DMS79 treated with DMSO at 0.1 percent for 48 hours (cell line): ENCODE results near the gene SIN3B.
"Not testable (repeated sequence)": the region's sequence is repeated elsewhere in the genome, so short reads cannot be mapped to it uniquely, and the experiment has no call there.

Experiments
- DNase-seq: peaks from one replicate; lab custom pipeline; 2025; lab: John Stamatoyannopoulos, UW

The SIN3B gene

DNA sequence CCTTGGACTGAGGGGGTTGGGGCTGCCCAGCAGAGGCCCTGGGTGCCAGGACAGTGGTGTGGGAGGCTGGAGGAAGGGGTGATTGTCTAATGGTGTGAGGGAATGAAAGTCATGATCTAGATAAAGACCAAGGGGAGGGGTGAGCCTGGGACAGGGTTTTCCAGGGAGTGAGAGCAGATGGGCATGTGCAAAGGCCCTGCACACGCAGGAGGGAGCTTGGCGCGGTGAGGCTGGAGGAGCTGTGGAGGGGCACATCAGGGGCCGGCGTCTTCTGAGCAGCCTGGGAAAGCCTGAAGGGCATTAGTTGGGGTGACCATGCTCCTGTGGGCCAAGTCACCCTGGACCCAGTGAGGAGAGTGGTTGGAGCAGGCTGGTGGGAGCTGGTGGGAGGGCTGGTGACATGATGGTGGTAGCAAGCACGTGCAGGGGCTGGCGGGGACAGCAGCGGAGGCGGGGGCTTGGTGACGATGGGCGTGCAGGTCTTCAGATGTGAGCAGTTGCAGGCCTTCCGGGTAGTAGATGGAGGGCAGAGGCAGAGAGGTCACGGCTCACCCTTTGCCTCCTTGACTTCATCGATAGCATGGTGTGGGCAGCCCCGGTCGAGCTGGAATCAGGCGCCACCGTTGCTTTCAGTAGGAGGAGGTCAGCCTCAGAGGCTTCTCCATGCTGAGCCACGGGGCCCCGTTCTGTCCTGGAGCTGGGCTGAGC, 39.4 kb downstream of the SIN3B start:
- DNase-seq = no peak

DNA sequence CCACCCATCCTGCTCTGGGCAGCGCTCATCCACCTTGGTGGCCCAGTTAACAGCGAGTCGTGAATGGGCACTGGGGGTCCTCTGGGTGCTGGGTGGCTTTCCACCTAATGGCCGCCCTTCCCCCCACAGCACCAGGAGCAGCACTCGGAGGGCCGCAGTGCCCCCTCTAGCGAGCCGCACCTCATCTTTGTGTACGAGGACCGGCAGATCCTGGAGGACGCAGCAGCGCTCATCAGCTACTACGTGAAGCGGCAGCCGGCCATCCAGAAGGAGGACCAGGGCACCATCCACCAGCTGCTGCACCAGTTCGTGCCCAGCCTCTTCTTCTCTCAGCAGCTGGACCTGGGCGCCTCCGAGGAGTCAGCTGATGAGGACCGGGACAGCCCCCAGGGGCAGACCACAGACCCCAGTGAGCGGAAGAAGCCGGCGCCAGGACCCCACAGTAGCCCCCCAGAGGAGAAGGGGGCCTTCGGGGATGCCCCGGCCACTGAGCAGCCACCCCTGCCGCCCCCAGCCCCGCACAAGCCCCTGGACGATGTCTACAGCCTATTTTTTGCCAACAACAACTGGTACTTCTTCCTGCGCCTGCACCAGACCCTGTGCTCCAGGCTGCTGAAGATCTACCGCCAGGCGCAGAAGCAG, 40.3 kb downstream of the SIN3B start:
- DNase-seq = no peak

DNA sequence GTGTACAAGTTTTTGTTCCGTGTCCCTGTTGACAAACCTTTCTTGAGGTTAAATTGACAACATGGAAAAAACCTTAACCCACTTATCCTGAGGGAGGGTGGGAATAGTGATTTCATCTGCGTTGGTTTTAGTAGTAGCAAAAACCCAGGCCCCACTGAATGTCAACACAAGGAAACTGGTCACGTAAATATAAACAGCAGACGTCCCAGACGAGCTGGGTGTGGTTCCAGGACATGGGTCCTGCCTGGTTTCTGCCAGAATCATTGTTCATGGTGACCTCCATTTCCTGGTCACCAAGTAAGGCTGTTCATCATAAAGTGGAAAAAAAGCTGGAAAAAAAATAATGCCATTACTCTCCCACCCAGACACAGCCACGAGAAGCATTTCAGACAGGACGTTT, 42.7 kb downstream of the SIN3B start:
- no peak for DNase-seq

- no peak for DNase-seq
Measured at GRCh38 chr19:16872728-16873127, 43.5 kb downstream of the SIN3B start.

GRCh38 chr19:16873594-16873993, 44.4 kb downstream of the SIN3B start:
- DNase-seq = no peak

- DNase-seq = no peak
Measured at GRCh38 chr19:16874250-16874977, 45.2 kb downstream of the SIN3B start.

GRCh38 chr19:16874978-16875299, 45.7 kb downstream of the SIN3B start:
- DNase-seq = not testable (repeated sequence)

DNA sequence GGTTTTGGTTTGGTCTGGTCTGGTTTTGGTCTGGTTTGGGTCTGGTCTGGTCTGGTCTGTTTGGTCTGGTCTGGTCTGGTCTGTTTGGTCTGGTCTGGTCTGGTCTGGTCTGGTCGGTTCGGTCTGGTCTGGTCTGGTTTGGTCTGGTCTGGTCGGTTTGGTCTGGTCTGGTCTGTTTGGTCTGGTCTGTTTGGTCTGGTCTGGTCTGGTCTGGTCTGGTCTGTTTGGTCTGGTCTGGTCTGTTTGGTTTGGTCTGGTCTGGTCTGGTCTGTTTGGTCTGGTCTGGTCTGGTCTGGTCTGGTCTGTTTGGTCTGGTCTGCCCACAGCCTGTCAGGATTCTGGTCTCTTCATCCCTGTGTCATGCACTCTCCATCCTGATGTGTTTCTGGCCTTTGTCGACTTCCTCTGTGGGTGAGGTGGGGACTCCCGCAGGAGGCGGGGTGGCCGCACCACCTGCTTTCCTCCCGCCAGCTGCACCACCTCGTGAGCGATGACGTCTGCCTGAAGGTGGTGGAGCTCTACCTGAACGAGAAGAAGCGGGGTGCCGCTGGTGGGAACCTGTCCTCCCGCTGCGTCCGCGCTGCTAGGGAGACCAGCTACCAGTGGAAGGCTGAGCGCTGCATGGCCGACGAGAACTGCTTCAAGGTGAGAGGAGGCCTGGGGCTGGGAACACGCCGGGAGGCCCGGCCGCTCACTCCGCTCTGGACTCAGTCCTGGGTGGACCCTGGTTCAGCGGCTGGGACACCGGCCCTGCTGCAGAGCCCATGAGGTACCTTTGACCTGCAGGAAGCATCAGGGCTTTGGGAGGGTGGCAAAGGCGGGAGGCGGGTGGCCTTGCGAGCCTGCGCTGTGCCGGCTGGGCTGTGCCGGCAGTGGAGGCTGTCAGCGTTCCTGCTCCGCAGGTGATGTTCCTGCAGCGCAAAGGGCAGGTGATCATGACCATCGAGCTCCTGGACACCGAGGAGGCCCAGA, 46.7 kb downstream of the SIN3B start:
- no peak for DNase-seq

DNA sequence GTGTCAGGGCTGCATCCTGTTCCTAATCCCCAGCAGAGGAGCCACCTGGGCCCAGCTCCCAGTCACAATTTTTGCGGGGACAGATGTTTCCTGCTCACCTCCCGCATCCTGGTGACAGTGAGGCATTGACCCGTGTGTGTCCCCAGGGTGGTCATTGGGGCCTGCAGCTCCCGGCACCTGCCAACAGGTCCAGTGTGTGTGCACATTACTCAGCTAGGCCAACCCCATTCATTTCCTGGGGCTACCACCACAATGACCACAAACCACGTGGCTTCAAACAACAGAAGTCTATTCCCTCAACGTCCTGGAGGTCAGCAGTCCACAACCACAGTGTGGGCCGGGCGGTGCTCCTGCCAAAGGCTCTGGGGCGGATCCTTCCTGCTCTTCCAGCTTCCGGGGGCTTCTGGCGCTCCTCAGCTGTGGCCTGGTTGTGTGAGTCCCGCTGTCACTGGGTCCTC, 47.7 kb downstream of the SIN3B start:
- DNase-seq = no peak

DNA sequence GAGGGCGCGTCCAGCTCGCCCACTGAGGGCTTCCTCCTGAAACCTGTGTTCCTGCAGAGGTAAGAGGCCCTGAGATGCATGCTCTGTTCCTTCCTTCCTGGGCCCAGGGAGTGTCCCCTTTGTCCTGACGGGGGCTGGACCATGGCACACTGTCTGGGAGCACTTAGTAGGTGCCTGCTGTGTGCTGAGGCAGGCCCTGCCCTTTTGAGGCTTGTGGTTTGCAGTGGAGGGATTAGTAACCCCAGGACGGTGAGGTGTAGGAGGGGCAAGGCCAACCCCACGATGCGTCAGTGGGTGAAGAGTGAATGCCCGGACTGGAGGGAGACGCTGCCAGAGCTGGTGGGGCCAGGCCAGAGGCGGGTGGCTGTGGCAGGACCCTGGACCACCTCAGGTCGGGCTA, 48.4 kb downstream of the SIN3B start:
- no peak for DNase-seq

DNA sequence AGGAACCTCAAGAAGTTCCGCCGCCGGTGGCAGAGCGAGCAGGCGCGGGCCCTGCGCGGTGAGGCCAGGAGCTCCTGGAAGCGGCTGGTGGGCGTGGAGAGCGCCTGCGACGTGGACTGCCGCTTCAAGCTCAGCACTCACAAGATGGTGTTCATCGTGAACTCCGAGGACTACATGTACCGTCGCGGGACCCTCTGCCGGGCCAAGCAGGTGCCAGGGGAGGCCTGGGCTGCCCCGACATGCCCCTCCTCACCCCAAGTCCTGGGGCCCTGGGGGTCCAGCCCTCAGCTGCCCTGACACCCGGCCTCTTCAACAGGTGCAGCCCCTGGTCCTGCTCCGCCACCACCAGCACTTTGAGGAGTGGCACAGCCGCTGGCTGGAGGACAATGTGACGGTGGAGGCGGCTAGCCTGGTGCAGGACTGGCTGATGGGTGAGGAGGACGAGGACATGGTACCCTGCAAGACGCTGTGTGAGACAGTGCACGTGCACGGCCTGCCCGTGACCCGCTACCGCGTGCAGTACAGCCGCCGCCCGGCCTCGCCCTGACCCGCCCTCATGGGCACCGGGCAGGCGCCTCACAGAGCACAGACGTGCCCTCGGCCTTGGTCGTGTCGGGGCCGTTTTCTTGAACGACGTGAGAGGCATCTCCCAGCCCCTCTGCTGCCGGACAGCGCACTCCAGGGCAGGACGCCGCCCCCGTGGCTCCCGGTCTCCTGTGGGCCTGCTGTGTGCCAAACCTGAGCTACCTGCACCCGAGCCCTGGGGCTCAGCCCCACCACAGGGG, 49.2 kb downstream of the SIN3B start:
- no peak for DNase-seq

- no peak for DNase-seq
Measured at GRCh38 chr19:16880884-16881554, 51.8 kb downstream of the SIN3B start.

GRCh38 chr19:16882146-16882545, 52.9 kb downstream of the SIN3B start:
- no peak for DNase-seq

GRCh38 chr19:16883522-16883921, 54.3 kb downstream of the SIN3B start:
- no peak for DNase-seq

DNA sequence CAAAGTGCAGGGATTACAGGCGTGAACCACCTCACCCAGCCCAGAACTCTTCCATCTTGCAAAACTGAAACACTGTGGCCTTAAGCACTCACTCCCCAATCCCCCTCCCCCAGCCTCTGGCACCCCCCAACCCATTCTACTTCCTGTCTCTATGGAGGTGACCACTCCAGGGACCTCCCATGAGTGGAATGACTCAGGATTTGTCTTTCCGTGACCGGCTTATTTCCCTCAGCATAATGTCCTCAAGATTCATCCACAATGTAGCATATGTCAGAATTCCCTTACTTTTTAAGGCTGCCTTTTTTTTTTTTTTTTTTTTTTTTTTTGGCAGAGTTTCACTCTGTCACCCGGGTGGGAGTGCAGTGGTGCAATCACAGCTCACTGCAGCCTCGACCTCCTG, 56.0 kb downstream of the SIN3B start:
- no peak for DNase-seq

GRCh38 chr19:16886305-16886880, 57.2 kb downstream of the SIN3B start:
- no peak for DNase-seq

DNA sequence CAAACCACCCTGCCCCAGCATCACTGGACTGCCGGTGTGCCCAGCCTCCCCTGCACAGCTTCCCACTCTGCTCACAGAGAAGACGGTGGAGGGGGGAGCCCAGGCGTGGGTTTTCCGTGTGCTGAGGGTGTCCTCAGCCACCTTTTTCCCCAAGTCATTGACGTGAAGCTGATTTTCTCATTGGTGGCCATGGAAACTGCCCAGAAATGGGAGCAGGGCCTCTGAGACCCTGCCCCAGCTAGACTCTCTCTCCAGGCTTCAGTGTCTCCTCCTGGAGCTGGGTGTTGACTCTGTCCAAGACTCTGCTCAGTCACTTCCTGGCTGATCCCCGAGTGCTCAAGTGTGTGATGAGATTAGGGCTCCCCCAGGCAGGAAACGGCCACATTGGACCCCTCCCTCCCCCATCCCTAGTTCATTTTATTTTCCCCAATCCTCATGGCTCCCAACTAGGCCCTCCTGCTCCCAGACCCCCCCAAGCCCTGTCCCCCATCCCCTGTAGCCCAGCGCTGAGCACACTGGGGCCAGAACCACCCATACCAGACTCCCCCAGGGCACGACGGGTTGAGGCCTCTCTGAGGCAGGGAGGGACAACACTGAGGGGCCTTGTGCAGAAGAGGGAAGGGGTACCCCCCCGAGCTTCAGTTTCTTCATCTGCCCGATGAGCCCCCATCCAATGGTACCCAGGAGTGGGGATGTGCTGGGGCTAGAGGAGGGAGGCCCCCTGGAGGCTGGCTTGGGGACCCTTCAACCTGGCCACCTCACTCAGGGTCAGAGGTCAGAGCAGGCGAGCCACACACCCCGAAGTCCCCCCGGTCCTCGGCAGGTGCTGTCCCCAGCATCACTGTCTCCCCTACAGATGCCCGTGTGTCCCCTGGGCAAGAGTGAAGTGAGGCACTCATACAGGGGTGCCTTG, 58.4 kb downstream of the SIN3B start:
- no peak for DNase-seq

DNA sequence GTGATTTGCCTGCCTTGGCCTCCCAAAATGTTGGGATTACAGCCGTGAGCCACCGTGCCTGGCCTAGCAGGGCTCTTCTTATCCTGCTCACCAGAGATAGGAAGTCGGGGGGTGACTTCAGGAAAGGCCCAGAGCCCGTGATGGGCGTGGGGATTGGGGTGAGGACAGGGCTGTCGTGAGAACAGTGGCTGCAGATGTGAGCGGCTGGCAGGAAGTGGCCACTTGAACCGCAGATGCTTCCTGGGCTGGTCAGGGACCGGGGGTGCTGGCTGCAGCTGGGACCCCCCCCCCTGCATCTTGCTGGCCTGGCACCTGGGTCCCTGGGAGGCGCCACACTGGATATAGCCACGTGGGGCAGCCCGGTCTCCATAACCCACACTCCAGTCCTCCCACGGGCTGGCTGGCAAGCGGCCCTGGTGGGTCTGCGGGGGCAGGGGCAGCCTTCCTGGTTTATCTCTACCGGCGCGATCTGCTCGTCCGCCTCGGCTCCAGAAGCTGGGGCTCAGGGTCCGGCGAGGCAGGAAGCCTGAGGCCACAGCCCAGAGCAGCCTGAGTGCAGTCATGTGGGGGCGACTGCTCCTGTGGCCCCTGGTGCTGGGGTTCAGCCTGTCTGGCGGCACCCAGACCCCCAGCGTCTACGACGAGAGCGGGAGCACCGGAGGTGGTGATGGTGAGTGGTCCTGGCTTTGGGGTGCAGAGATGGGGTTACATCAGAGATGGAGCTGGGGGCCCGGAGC, 59.6 kb downstream of the SIN3B start, which contains the start of gene F2RL3:
Gene F2RL3, plus strand, starts transcription at position 371 of the 737 bp plus-strand sequence. Its CDS starts 191 bp downstream, at position 562.
- DNase-seq = no peak
